Germinal center (tissue), 1 donor: ENCODE measurements around the gene MAGEB3.
"Not testable (repeated sequence)": the region's sequence is repeated elsewhere in the genome, so short reads cannot be mapped to it uniquely, and the experiment has no call there.

Experiments
- DNase-seq: peaks from one replicate; pipeline ENCODE4 v3.0.0; 2012; ENCODE audit warnings: mixed read lengths, low spot score

Gene MAGEB3

GRCh38 chrX:30230395-30230794 lies at the start of gene MAGEB3:
Gene MAGEB3 (plus strand): TSS chrX:30230657. CDS start chrX:30235925, 5,268 bp downstream.
- no peak for DNase-seq

- DNase-seq: no peak
Observed at GRCh38 chrX:30181353-30181752, 49.1 kb upstream of the MAGEB3 start.

- no peak for DNase-seq
Observed at GRCh38 chrX:30183554-30183953, 46.9 kb upstream of the MAGEB3 start.

- no peak for DNase-seq
Observed at GRCh38 chrX:30190426-30190825, 40.0 kb upstream of the MAGEB3 start.

- not testable (repeated sequence) for DNase-seq
Observed at GRCh38 chrX:30193910-30194309, 36.5 kb upstream of the MAGEB3 start.

- DNase-seq: peak; percentile 1
Observed at GRCh38 chrX:30196322-30196721, 34.1 kb upstream of the MAGEB3 start.

GRCh38 chrX:30212172-30212571 lies 18.3 kb upstream of the MAGEB3 start:
- no peak for DNase-seq

GRCh38 chrX:30215357-30215843 lies 15.1 kb upstream of the MAGEB3 start, which contains the start of gene MAGEB2:
Gene MAGEB2 (plus strand): TSS chrX:30215563. CDS start chrX:30218581, 3,018 bp downstream.
- no peak for DNase-seq

GRCh38 chrX:30217465-30217864 lies 13.0 kb upstream of the MAGEB3 start:
- no peak for DNase-seq

GRCh38 chrX:30219372-30219771 lies 11.1 kb upstream of the MAGEB3 start:
- no peak for DNase-seq

- no peak for DNase-seq
Observed at GRCh38 chrX:30220661-30221060, 9.8 kb upstream of the MAGEB3 start.

GRCh38 chrX:30224536-30224935 lies 5.9 kb upstream of the MAGEB3 start:
- DNase-seq: no peak

GRCh38 chrX:30228526-30228925 lies 1.9 kb upstream of the MAGEB3 start:
- no peak for DNase-seq

- DNase-seq: no peak
Observed at GRCh38 chrX:30241724-30242415, 11.4 kb downstream of the MAGEB3 start, which contains the start of gene MAGEB4. Gene MAGEB4 (plus strand): TSS chrX:30242000. CDS start chrX:30242136, 136 bp downstream.

- DNase-seq: no peak
Observed at GRCh38 chrX:30246769-30247489, 16.5 kb downstream of the MAGEB3 start, which contains the start of gene MAGEB1. Gene MAGEB1 (plus strand): TSS chrX:30247146. CDS start chrX:30250494, 3,348 bp downstream.

GRCh38 chrX:30248854-30249253 lies 18.4 kb downstream of the MAGEB3 start:
- no peak for DNase-seq

GRCh38 chrX:30253257-30253656 lies 22.8 kb downstream of the MAGEB3 start:
- no peak for DNase-seq

GRCh38 chrX:30259927-30260326 lies 29.5 kb downstream of the MAGEB3 start:
- no peak for DNase-seq

GRCh38 chrX:30261012-30261411 lies 30.6 kb downstream of the MAGEB3 start:
- no peak for DNase-seq

- DNase-seq: no peak
Observed at GRCh38 chrX:30262763-30263162, 32.3 kb downstream of the MAGEB3 start.

- DNase-seq: no peak
Observed at GRCh38 chrX:30270639-30271038, 40.2 kb downstream of the MAGEB3 start.

- DNase-seq: no peak
Observed at GRCh38 chrX:30275498-30275897, 45.0 kb downstream of the MAGEB3 start.

- no peak for DNase-seq
Observed at GRCh38 chrX:30278365-30278764, 47.9 kb downstream of the MAGEB3 start.
